K562 (cell line): ENCODE data around the gene DBP. TPM values are rescaled to one million over a fixed set of nuclear protein-coding genes. Genes with fewer than 3 reads are reported as not detected.

Source experiments
- ATF2 ChIP-seq: sonication (generic); formaldehyde crosslinking; IDR thresholded peaks from 2 replicates; pipeline ENCODE4 v1.8.1; 2022; ENCODE audit warnings: missing genetic modification reagents
- CREBBP ChIP-seq: IDR thresholded peaks from one replicate; pipeline ENCODE4 v1.6.1; 2012; ENCODE audit warnings: low read depth, mild to moderate bottlenecking, control low read depth, inconsistent platforms, low read length
- FIP1L1 ChIP-seq: fragments of 200-400 bp; formaldehyde crosslinking; IDR thresholded peaks from 2 replicates; pipeline ENCODE4 v1.6.1; 2018; ENCODE audit warnings: mild to moderate bottlenecking, low read depth, low read length; ENCODE audit not compliant: poor library complexity, severe bottlenecking
- NEUROD1 ChIP-seq: fragments of 150-350 bp; IDR thresholded peaks from 2 replicates; pipeline ENCODE4 v1.6.1; 2014; ENCODE audit warnings: borderline replicate concordance, low read length, low read depth; ENCODE audit not compliant: partially characterized antibody
- PREB ChIP-seq: sonication (generic); formaldehyde crosslinking; IDR thresholded peaks from 2 replicates; pipeline ENCODE4 v1.8.1; 2023; ENCODE audit warnings: mild to moderate bottlenecking, missing genetic modification reagents
- SPI1 ChIP-seq: IDR thresholded peaks from 2 replicates; pipeline ENCODE4 v1.6.1; 2011; ENCODE audit warnings: low read depth, low read length, control low read depth, borderline replicate concordance
- TEAD4 ChIP-seq, 2 experiments: sonication (generic) in 1 of 2; formaldehyde crosslinking in 1 of 2; IDR thresholded peaks; 2 replicates each; pipeline versions ENCODE4 v1.6.1 to v1.8.0; 2012 to 2022; ENCODE audit warnings: borderline replicate concordance in 1 of 2, inconsistent platforms in 1 of 2, low read length in 1 of 2, mild to moderate bottlenecking in 1 of 2, missing genetic modification reagents in 1 of 2
- ZBTB49 ChIP-seq: sonication (generic); formaldehyde crosslinking; IDR thresholded peaks from 2 replicates; pipeline ENCODE4 v1.8.0; 2022; ENCODE audit warnings: missing genetic modification reagents, mild to moderate bottlenecking, borderline replicate concordance
- polyA plus RNA-seq, 8 experiments: library from polyadenylated mRNA; depleted of rRNA in 4 of 8; stranded (reverse) in 5 of 8; unstranded in 3 of 8; fragments of >200 nt; fragmentation: Nextera tagmentation in 2 of 8; fragmentation: Illumina TruSeq in 1 of 8; extraction: Ambion mirVana in 2 of 8; extraction: Trizol in 1 of 8; gene quantifications; 2 replicates each; pipeline versions ENCODE4 v1.2.1 to v1.2.3, GENCODE V29; 2011 to 2014; ENCODE audit warnings: inconsistent platforms in 1 of 8, missing spikeins in 1 of 8
- total RNA-seq, 7 experiments: library from RNA; depleted of rRNA in 6 of 7; stranded (reverse); fragments of >200 nt in 6 of 7; fragmentation: Illumina TruSeq in 2 of 7; extraction: Trizol in 2 of 7; gene quantifications; 2 replicates each; pipeline versions ENCODE4 v1.2.1 to v1.2.3, GENCODE V29; 2011 to 2021; ENCODE audit warnings: low replicate concordance in 1 of 7
- TF ChIP-seq, protein P1 (sequence below): sonication (generic); formaldehyde crosslinking; IDR thresholded peaks from 2 replicates; pipeline ENCODE4 v1.8.0; 2023; ENCODE audit warnings: missing genetic modification reagents, mild to moderate bottlenecking, borderline replicate concordance
- TF ChIP-seq, protein P2 (sequence below): fragments of 250-450 bp; sonication (Bioruptor Pico); IDR thresholded peaks from 2 replicates; pipeline ENCODE4 v1.4.0; 2020; ENCODE audit warnings: mild to moderate bottlenecking, moderate library complexity

DBP gene
- total and polyA plus RNA-seq, 9 of the 15 experiments (the other 6 are each of a cell fraction or from before 2014, with no cell fraction given): 0.25 to 5.5 (median 1.8) TPM

DNA sequence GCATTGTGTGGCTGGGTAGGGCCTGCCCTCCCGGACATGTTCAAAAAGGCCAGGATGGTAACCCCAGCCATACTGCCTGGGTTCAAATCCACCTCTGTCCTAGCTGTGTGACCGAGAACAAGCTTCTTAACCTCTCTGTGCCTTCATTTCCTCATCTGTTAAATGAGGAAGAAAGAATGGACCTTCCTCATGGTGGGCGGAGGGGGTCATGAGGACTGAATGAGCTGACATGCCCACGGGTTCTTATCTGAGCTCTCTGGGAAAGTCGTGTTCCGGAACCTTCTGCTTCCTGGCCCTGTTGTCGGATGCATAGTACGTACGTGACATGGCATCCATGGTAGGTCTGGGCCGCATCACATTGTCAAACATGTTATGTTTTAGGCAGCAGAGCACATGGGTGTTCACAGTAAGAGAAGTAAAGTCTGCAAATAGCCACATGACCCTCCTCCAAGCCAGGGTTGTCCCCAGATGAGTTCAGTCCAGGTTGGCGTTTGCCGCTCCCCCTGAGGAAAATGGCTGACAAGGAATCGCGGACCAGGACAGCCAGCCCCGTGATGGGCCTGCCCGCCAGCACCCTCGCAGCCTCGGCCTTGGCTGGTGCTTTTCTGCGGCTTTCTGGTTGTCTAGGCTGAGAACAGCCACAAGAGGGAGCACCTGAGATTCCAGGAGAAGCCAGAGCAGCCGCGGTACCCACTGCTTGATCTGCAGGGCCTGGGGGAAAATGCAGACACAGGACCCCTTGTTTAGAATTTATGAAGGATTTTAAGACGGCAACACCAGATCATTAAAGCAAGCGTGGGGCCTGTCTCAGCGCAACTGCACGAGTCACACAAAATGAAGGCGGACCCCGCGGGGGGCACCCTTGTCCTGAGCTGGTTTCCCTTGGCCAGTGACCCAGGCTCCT is 38.0 kb upstream of the DBP start (continued):
- TF ChIP-seq, protein P1, sequence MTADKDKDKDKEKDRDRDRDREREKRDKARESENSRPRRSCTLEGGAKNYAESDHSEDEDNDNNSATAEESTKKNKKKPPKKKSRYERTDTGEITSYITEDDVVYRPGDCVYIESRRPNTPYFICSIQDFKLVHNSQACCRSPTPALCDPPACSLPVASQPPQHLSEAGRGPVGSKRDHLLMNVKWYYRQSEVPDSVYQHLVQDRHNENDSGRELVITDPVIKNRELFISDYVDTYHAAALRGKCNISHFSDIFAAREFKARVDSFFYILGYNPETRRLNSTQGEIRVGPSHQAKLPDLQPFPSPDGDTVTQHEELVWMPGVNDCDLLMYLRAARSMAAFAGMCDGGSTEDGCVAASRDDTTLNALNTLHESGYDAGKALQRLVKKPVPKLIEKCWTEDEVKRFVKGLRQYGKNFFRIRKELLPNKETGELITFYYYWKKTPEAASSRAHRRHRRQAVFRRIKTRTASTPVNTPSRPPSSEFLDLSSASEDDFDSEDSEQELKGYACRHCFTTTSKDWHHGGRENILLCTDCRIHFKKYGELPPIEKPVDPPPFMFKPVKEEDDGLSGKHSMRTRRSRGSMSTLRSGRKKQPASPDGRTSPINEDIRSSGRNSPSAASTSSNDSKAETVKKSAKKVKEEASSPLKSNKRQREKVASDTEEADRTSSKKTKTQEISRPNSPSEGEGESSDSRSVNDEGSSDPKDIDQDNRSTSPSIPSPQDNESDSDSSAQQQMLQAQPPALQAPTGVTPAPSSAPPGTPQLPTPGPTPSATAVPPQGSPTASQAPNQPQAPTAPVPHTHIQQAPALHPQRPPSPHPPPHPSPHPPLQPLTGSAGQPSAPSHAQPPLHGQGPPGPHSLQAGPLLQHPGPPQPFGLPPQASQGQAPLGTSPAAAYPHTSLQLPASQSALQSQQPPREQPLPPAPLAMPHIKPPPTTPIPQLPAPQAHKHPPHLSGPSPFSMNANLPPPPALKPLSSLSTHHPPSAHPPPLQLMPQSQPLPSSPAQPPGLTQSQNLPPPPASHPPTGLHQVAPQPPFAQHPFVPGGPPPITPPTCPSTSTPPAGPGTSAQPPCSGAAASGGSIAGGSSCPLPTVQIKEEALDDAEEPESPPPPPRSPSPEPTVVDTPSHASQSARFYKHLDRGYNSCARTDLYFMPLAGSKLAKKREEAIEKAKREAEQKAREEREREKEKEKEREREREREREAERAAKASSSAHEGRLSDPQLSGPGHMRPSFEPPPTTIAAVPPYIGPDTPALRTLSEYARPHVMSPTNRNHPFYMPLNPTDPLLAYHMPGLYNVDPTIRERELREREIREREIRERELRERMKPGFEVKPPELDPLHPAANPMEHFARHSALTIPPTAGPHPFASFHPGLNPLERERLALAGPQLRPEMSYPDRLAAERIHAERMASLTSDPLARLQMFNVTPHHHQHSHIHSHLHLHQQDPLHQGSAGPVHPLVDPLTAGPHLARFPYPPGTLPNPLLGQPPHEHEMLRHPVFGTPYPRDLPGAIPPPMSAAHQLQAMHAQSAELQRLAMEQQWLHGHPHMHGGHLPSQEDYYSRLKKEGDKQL (CRISPR knock-in tag): no peak
- TF ChIP-seq FIP1L1 (no peak), PREB (no peak), CREBBP (no peak), ATF2 (CRISPR knock-in tag) (no peak), SPI1 (no peak), NEUROD1 (no peak), ZBTB49 (CRISPR knock-in tag) (no peak), TEAD4 (IDR thresholded peaks at IDR 0.05; ENCODE audit: low read length) (peak; percentile 48), TEAD4 (CRISPR knock-in tag; IDR thresholded peaks at IDR 0.05; ENCODE audit: borderline replicate concordance) (peak; percentile 77)
- TF ChIP-seq, protein P2, sequence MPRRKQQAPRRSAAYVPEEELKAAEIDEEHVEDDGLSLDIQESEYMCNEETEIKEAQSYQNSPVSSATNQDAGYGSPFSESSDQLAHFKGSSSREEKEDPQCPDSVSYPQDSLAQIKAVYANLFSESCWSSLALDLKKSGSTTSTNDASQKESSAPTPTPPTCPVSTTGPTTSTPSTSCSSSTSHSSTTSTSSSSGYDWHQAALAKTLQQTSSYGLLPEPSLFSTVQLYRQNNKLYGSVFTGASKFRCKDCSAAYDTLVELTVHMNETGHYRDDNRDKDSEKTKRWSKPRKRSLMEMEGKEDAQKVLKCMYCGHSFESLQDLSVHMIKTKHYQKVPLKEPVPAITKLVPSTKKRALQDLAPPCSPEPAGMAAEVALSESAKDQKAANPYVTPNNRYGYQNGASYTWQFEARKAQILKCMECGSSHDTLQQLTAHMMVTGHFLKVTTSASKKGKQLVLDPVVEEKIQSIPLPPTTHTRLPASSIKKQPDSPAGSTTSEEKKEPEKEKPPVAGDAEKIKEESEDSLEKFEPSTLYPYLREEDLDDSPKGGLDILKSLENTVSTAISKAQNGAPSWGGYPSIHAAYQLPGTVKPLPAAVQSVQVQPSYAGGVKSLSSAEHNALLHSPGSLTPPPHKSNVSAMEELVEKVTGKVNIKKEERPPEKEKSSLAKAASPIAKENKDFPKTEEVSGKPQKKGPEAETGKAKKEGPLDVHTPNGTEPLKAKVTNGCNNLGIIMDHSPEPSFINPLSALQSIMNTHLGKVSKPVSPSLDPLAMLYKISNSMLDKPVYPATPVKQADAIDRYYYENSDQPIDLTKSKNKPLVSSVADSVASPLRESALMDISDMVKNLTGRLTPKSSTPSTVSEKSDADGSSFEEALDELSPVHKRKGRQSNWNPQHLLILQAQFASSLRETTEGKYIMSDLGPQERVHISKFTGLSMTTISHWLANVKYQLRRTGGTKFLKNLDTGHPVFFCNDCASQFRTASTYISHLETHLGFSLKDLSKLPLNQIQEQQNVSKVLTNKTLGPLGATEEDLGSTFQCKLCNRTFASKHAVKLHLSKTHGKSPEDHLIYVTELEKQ (CRISPR knock-in tag): no peak
